GM18867 (cell line): ENCODE measurements around the gene UNC5A.
A peak's percentile ranks its signal among the peaks of the same experiment; 100 is the strongest.

Experiments used
- ATAC-seq: cut with Tn5 transposase; IDR thresholded peaks from one replicate; pipeline ENCODE4 v1.9.1; 2021; ENCODE audit warnings: mild to moderate bottlenecking, moderate library complexity; ENCODE audit not compliant: unreplicated experiment

UNC5A gene

DNA sequence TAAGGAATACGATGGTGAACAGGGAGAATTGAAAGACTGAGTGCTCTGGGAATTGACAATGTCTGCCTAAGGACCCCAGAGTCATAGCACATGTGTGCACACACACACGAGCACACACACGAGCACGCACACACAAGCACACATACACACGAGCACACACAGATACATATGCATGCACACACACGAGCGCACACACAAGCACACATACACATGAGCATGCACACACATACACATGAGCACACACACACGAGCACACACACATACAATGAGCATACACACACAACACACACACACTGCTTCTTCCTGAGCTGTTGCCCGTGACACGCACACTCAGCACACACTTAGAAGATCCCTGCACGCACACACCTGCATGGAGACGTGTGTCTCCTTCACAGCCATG lies 10.9 kb upstream of the UNC5A start:
- no peak for ATAC-seq

DNA sequence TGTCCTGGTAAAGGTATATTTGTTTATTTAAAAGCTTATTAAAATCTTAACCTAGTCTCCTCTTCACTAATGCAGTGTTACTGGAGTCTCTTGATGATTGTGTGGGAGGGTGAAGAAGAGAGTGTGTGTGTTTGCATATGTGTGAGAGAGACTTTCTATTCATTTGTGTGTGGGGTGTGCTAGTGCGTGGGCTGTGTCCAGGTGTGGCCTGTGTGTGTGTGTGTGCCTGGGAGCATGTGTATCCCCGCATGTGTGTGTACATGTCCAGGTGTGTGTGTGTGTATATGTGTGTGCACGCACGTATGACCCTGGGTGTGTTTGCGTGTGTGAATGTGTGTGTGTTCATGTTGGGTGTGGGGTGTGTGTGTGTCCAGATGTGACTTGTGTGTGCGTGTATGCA lies 10.3 kb upstream of the UNC5A start:
- ATAC-seq: no peak

DNA sequence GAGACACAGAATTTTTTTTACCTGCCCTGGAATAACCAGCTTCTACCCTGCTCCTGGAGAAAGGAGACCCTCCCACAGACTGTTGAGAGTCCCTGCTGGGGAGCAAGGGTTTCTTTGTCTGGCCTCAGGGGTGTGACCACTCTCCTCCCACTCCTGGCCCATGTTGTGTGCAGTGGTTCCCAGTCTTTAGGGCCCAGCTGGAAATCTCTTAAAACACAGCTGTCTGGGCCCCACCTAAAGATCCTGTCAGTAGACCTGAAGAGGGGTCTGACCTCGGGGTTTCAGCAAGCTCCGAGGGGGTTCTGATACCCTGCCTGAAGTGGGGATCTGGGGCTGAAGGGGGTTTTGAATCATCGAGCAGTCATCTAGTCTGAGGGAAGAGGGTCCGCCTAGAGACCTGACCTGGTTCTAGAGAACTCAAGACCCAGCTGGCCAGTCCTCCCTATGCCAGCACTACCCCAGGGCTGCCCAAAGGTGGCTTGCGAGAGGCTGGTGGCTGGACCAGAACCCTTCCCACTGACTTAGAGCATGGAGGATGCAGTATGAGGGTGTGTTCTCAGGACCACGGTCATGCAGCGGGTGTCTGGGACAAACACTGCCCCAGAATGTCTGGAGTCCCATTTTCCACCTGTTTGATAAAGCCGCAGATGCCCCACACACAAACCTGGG lies 8.1 kb upstream of the UNC5A start:
- no peak for ATAC-seq

DNA sequence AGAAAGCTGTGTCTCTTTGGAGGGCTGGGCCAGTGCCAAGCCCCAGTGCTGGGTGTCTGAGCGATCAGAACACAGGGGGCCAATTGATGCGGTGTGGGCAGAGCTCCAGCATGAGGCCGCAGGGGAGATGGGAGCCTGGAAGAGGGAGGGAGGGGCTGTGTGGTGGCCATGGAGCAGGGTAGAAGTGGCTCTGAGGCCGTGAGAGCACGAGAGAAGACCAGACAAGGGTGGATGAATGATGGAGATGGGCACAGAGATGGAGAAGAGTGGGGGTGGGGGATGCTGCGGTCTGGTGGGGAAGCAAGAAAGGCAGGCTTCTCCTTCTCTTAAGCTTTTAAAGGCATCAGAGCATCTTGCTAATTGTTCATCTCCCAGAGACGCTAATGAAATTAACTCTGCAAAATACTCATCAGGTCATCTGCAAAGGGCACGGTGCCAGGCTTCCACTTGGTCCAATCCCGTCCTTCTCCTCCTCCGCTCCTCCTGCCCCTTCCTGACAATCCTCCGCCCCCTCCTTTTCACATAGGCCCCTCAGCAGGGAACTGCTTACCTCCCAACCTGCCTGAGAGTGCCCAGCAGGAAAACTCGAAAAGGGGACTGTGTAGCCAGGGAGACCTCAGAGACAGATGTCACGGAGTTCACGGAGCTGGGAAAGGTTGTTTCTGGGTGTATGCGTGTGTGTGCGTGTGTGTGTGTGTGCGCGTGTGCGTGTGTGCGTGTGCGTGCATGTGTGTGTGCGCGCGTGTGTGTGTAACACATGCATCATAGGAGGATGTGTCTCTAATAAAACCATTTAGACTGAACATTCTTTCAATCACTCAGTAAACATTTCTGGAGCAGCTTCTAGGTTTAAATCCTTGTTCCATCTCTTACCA lies 7.1 kb upstream of the UNC5A start:
- ATAC-seq: no peak

DNA sequence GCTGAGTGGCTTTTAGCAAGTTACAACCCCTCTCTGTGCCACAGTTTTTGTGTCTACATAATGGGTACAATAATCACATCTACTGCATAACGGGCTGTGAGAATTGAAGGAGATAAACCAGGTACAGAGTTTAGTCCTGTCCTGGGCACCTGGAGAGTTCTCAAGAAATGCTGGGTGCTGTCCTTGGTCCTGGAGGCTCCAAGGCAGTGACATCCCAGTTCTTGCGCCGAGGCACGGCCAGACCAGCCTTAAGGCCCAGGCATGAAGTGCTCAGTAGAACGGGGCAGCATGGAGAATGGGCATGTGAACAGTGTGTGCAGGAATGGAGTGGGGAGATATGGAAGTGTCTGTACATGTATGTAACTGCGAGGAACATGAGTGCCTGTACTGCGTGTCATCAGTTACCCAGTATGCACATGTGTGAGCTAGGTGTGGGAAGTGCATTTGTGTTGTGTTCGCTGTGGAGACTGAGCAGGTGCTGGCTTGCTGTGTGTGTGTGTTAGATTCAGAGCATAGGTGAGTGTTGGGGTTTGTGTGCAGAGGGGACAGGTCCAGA lies 6.3 kb upstream of the UNC5A start:
- ATAC-seq: no peak

DNA sequence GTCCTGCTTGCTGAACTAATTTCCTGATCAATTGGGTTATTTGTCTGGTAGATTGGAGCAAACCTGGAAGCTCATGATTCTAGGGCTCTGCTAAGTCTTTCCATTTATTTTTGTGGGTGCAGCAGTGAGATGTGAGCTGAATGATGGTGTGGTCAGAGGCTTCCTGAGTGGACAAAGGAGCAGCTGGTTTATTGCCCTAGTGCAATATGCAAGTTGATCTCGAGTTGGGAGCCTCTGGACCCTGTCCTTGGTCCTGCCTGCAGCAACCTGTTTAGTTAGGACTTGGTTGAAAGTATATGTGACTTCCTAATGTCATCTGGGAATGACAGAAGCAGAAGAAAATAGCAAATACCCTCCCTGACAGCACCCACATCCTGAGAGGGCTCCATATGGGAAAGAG lies 4.2 kb upstream of the UNC5A start:
- ATAC-seq: no peak

DNA sequence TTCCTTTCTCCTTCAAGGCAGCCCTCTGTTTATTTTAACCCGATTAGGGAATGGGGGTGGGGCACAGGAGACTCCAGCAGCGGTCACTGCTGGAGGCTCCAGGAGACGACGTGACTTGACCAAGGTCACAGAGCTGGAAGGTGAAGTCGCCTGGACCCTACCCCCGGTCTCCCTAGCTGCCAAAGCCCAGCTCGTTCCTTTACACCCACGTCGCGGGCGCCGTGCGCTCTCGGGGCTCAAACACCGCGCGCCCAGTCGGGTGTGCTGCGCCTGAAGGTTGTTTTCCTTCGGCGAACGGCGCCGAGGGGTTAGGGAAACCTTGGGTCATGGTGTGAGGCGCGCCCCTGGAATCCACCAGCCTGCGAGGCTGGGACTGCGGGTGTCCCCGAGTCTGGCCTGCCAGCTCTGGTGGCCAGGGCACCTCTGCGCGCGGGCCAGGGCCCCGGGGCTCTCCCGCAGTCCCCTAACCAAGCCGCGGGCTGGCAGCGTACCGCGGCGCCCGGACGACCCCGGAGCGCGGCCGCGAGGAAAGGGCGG lies 747 bp upstream of the UNC5A start:
- no peak for ATAC-seq

DNA sequence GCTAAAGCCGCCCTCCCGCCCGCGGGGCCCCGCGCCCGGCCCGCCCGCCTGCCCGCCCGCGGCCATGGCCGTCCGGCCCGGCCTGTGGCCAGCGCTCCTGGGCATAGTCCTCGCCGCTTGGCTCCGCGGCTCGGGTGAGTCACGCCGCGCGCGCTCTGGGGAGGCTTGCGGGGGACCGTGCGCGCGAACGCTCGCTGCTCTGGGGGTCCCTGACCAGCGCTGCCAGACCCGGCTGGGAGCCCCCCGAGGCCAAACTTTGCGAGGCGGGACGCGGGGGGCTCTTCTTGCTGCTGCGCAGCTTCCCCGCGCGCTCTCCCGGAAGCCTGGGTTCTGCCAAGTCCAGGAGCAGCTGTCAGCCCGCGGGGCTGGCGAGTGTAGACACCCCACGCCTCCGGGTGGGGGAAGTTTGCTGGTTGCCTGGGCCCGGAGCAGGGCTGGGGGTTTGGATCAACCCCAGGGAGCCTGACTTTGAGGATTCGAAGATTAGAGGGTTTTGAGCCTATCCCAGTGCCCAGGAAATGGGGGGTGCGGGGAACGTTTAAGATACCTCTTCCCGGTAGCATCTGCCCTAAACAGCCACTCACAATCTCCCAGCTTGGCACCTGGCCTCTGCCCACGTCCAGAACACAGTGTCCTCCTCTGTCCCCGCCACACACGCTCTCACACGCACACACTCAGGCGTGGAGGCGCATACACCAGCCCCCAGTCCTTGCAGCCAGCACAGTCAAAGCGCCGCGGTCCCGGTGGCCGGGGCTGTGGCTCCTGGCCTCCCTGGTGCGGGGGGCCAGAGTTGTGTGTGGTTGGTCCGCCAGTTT lies 535 bp downstream of the UNC5A start:
- no peak for ATAC-seq

DNA sequence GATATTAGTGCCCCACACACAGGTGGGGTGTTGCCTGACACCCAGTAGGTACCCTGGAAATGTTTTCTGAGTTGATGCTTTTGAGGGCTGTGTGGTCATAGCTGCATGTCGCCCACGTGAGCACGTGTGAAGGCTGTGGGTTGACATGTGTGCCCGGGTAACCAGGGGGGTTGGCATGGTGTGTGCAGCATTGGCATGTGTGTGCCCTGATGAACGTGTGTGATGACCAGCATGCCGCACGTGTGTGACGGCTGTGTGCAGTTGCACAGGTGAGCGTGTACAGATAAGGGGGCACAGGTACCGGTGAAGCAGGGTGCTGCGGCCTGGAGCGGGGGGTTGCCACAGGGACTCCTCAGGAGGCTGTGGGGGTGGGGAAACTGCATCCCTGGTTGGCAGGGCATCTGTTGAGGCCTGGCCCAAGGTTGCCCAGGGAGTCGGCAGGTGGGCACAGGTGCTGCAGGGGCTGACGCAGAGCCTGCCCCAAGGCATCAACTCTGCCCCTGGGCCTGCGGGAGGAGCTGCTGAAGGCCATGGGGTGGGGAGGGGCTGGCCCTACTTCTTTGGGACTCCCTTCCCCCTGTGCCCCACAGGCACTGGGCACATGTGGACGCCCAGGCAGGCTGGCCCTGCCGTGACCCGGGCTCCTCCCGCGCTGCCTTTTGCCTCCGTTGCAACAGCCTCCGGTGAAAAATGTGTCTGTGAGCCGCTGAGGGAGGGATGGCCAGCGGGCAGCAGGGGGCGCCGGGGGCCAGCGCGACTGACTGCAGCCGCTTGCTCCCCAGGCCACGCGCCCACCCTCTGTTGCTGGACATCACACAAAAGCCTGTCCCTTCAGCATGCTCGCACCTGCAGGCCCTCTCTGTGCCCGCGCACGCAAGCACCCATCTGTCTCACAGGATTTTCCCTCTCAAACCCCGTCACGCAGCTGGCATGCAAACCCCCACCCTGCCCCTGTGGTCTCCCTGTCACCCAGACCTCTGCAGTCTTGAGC lies 2.2 kb downstream of the UNC5A start:
- ATAC-seq: no peak

DNA sequence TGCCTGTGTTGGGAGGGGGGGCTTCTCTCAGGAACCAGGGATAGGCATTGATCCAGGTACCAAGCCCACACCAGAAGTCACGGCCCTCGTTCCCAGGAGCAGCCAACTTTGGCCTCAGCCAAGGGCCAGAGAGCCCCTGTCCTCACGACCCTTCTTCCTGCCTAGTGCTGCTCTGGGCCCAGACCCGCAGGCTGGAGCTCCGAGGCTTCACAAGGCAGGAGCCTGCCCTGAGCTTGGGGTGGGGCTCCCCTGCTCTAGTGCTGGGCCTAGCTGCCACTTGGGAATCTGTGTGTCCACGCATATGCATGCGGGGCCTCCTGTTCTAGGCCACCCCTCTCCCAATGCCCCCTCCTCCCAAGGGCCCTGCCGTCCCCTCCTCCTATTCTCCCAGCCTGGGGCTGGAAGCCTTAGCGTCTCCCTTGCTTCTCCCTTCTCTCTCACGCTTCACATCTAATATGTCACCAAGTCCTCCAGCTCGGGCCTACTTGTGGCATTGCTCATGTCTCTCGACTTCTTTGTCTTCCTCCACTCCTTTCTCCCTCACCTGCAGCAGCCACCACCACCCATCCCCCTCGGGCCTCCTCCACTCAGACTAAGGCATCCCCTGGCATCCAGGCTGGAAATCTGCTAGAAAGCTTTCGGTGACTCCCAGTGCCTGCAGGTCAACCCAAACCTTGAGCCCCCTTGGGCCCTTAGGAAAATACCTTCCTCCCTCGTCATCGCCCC lies 3.4 kb downstream of the UNC5A start:
- no peak for ATAC-seq

DNA sequence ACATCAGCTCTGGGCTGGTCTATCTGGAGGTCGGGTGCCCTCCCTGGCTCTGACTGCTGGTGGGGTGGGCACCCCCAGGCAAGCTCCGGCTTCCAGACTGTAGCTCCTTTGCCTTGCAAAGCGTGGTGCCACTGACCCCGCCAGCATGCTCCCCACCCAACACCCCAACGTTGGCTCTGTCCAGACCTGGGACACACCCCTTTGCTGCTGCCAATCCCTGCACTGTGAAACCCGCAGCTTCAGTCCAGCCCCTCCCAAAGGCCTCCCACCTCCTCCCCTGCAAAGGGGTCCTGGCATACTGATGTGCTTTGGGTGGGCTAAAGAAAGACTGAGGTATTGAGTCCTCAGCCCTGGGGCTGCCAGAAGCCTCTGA lies 3.9 kb downstream of the UNC5A start:
- no peak for ATAC-seq

DNA sequence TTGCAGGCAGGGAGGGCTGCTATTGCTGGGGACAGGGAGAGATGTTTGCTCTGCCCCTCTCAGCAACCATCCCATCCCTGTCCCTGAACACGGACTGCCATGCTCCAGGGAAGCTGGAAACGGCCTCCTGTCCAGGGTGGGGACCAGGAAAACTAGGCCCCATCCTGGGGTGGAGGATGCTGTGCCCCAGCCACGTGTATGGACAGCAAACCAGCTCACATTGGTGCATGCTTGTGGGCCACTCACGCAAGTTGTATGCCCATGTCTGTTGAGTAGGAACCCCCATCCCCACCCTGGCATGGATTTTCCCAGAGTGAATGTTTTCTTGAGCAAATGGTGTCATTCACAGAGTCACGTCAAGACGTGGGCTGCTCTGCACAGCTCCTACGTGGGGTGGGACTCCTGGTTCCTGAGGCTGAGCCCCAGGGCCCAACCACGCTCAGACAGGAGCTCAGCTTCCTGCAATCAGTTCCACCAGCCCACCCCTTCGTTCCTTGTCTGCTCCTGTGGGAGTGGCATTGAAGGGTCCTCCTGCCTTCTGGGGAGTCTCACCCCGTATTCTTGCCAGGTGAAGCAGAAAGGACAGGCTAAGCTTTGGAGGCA lies 4.6 kb downstream of the UNC5A start:
- no peak for ATAC-seq

DNA sequence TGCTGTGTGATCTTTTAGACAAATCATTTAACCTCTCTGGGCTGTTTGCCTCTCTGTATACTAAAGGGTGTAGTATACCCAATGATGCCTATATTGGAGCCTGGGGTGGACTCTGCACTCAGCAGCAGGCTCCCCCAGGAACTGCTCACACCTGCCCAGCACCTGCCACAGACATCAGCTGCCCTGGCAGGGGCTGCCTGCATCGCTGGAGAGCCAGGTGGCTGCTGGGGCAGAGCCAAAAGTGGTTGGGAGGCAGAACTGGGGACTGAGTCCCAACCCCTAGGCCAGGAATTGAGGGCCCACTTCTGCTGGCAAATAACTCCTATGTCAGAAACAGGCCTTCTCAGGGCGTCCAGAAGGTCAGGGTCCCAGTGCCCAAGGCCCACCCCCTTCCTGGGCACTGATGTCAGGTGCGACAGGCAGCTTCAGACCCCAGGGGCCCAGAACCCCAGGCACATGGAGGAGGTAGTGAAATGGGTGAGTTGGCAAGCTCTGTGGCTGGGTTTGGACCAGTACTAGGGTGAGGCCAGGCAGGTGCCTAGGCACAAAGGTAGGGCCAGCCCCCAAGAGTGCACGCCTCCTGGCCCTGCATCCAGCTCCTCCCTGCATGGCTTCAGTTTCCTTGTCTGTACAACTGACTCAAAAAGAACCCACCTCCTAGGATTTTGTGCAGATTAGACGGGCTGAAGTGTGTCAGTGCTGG lies 5.8 kb downstream of the UNC5A start:
- ATAC-seq: no peak

DNA sequence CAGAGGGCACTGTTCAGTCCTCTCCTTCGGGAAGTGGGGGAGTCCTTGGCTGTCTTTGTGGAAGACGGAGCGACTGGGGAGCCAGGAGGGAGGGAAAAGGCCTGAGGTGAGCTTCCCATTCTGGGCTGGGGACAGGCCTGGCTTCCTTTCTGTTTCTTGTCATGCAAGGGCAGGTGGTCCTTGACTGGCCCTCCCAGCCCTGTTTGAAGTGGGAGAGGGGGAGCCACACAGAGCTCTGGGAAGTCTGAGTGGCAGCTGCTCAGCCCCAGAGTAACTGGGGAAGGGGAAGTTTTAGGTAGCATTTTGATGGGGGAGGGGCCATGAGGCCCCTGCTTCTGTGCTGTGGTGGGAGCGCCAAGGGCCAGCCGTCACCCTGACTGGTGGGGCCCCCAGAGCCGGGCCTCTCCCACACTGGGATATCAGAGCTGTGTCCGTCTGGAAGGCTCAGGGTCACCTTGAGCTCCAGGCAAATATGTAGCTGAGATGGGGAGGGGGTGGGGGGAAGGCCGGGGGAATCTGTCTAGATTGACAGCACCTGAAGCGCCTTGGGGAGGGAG lies 6.5 kb downstream of the UNC5A start:
- ATAC-seq: no peak

DNA sequence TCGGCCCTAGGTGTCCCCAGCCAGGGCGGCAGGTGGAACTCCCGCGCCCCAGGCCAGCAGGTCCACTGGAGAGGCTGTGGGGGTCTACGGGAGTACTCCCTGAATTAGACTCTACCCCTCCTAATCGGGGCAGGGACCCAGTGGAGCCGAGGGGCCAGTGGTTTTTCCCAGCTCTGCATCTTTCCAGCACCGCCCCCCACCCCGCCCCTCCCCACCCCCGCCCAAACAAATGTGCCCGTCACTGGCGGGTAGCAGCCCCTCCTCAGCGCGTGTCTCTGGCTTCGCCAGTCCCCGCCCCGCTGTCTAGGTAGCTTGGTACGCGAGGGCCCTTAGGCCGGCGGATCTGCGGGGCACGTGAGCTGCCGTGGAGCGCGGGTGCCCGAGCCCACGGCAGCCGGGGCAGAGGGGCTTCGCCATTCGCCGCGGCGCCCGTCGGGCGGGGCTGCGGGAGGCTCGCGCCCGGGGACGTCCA lies 7.0 kb downstream of the UNC5A start:
- peak; percentile 14 for ATAC-seq

DNA sequence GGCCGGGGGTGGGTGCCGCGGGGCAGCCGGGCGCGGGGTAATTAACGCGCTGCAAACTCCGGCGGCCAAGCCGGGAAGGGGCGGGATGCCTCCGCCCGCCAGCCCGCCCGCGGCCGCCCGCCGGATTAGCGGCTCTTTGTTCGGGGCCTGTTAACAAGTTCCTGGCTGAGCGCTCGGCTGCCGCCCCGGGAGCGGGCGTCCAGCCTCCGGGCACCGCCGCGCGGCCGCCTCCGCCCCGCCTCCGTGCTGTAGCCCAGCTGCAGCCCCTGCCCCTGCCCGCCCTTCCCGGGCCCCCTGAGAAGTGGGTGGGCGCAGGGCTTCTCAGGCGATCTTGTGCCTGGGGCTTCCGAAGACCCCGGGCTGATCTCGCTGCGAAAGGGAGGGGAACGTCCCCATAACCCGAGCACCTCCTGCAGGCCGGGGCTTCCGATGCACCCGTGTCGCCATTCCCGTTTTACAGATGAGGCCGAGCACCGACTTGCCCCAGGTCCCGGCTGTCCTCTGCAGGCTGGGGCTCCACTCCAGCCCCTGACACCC lies 7.5 kb downstream of the UNC5A start:
- ATAC-seq: peak; percentile 20

DNA sequence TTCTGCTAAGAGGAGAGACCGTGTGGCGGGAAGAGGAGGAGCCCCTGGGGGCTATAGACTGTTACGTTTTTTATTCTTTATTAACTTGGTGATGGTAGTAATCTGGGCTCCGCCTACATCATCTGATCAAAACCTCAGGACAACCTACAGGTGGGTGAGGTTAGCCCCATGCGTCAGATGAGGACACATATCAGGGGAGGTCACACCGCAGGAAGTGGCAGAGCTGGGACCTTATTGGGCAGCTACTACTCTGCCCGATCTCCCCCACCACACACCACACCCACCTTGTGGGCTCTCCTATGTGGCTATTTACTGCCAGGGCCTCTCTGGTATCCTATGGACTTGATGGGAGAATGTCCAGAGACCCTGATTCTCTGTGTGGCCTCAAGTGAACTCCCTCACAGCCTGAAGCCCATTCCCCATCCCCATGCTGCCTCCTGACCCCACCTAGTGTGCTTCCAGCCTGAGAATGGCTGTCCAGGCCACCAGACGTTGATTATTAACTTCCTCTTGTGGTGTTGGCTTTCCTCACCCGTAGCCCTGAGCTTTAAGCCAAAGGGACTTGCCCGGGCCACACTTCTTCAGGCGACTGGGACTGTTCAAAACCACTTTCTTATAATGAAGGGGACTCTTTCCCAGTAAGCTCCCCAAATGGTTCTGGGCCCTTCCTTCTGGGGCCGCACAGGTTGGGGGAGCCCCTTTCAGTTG lies 8.2 kb downstream of the UNC5A start:
- ATAC-seq: peak; percentile 53
